ENCODE data around the gene FAF1.

Gene FAF1

GRCh38 chr1:50667272-50667671, 292.8 kb downstream of the FAF1 start:
- H3K36me3 ChIP-seq: no peaks in the 10 kb centered on the region
- no peak for DNase-seq
- no peaks in the 10 kb centered on the region for H3K9me3 ChIP-seq (ENCODE audit: severe bottlenecking)
- no peaks in the 10 kb centered on the region for H3K27me3 ChIP-seq (ENCODE audit: insufficient read depth, low read depth, severe bottlenecking)
- no peak overlapping the region for H3K27ac ChIP-seq
- no peak overlapping the region for H3K4me3 ChIP-seq (ENCODE audit: low read depth, low read length)
- TF ChIP-seq CTCF (IDR thresholded peaks at IDR 0.05; ENCODE audit: low read depth, low read length): no peak

GRCh38 chr1:50666849-50667248, 293.2 kb downstream of the FAF1 start:
- no peak for TF ChIP-seq CTCF (IDR thresholded peaks at IDR 0.05; ENCODE audit: low read depth, low read length)
- Histone ChIP-seq H3K4me3 (ENCODE audit: low read depth, low read length) (no peak overlapping the region), H3K9me3 (ENCODE audit: severe bottlenecking) (no peaks in the 10 kb centered on the region), H3K27me3 (ENCODE audit: insufficient read depth, low read depth, severe bottlenecking) (no peaks in the 10 kb centered on the region), H3K36me3 (no peaks in the 10 kb centered on the region), H3K27ac (no peak overlapping the region)
- no peak for DNase-seq

- no peaks in the 10 kb centered on the region for H3K9me3 ChIP-seq (ENCODE audit: severe bottlenecking)
- H3K27ac ChIP-seq: no peak overlapping the region
- no peaks in the 10 kb centered on the region for H3K27me3 ChIP-seq (ENCODE audit: insufficient read depth, low read depth, severe bottlenecking)
- H3K36me3 ChIP-seq: no peaks in the 10 kb centered on the region
- TF ChIP-seq CTCF (IDR thresholded peaks at IDR 0.05; ENCODE audit: low read depth, low read length): no peak
- DNase-seq: no peak
- no peak overlapping the region for H3K4me3 ChIP-seq (ENCODE audit: low read depth, low read length)
These were observed 294.7 kb downstream of the FAF1 start for GRCh38 chr1:50665413-50665812.

- no peak for TF ChIP-seq CTCF (IDR thresholded peaks at IDR 0.05; ENCODE audit: low read depth, low read length)
- no peaks in the 10 kb centered on the region for H3K27me3 ChIP-seq (ENCODE audit: insufficient read depth, low read depth, severe bottlenecking)
- no peak overlapping the region for H3K4me3 ChIP-seq (ENCODE audit: low read depth, low read length)
- no peak for DNase-seq
- no peaks in the 10 kb centered on the region for H3K9me3 ChIP-seq (ENCODE audit: severe bottlenecking)
- H3K27ac ChIP-seq: no peak overlapping the region
- H3K36me3 ChIP-seq: no peaks in the 10 kb centered on the region
These were observed 298.4 kb downstream of the FAF1 start for GRCh38 chr1:50661626-50662025.

GRCh38 chr1:50659107-50659662, 300.9 kb downstream of the FAF1 start:
- no peaks in the 10 kb centered on the region for H3K9me3 ChIP-seq (ENCODE audit: severe bottlenecking)
- H3K27me3 ChIP-seq (ENCODE audit: insufficient read depth, low read depth, severe bottlenecking): no peaks in the 10 kb centered on the region
- no peak for DNase-seq
- no peak overlapping the region for H3K4me3 ChIP-seq (ENCODE audit: low read depth, low read length)
- no peak for TF ChIP-seq CTCF (IDR thresholded peaks at IDR 0.05; ENCODE audit: low read depth, low read length)
- no peak overlapping the region for H3K27ac ChIP-seq
- no peaks in the 10 kb centered on the region; the same call in 1 of the 2 replicates for H3K36me3 ChIP-seq

GRCh38 chr1:50658459-50659076, 301.5 kb downstream of the FAF1 start:
- Histone ChIP-seq H3K27ac (no peak overlapping the region), H3K9me3 (ENCODE audit: severe bottlenecking) (no peaks in the 10 kb centered on the region), H3K36me3 (no peaks in the 10 kb centered on the region; the same call in 1 of the 2 replicates), H3K4me3 (ENCODE audit: low read depth, low read length) (no peak overlapping the region), H3K27me3 (ENCODE audit: insufficient read depth, low read depth, severe bottlenecking) (no peaks in the 10 kb centered on the region)
- no peak for TF ChIP-seq CTCF (IDR thresholded peaks at IDR 0.05; ENCODE audit: low read depth, low read length)
- no peak for DNase-seq
